ENCODE results near the gene KDM4C. TPM values are rescaled to one million over a fixed set of nuclear protein-coding genes. Genes with fewer than 3 reads are reported as not detected.
A peak's percentile ranks its signal among the peaks of the same experiment; 100 is the strongest.

The KDM4C gene
- total and polyA plus RNA-seq, 2 of the 13 experiments (the other 11 are each of a cell fraction or from before 2014, with no cell fraction given) = 19.4 to 23.6 TPM

DNA sequence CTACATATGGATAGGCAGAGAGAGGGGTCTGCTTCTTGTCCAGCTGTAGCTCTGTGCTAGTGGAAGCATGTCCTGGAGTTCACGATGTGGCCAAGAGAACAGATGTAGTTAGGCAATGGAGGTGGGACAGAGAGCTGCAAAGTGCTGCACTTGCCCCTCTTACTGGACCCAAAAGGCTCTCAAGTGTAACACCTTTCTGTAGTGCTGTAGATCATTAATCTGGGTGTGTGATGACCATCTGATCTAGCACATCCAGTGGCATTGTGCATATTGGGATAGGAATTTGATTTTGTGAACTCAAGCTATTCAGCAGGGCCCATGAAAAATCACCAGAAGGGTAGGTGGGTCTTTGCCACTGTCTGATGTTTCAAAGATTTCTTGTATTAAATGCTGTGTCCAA, 151.4 kb downstream of the KDM4C start:
- Histone ChIP-seq H3K27me3 (ENCODE audit: control insufficient read depth in 1 of 2, insufficient read depth in 2 of 2, low read length in 2 of 2) (no peaks in the 10 kb centered on the region), H3K4me2 (ENCODE audit: low read depth, low read length) (no peak overlapping the region), H3K4me3 (replicated peaks in 1 of 3; ENCODE audit: insufficient read depth in 1 of 3, low read depth in 2 of 3, low read length in 3 of 3) (no peak overlapping the region), H3K4me1 (ENCODE audit: insufficient read depth, low read length) (peaks cover 42% of the 10 kb centered on the region), H3K9me3 (ENCODE audit: low read length) (no peaks in the 10 kb centered on the region), H3K79me2 (ENCODE audit: insufficient read depth, low read length) (peaks cover 10% of the 10 kb centered on the region), H2AFZ (ENCODE audit: low read length) (no peak overlapping the region), H3K9ac (ENCODE audit: insufficient read depth, low read depth, low read length) (no peak overlapping the region), H3K27ac (ENCODE audit: extremely low read length, insufficient read depth, low read length) (no peak overlapping the region), H4K20me1 (ENCODE audit: insufficient read depth, low read length) (no peaks in the 10 kb centered on the region), H3K36me3 (replicated peaks in 1 of 2; ENCODE audit: control insufficient read depth in 1 of 2, insufficient read depth in 2 of 2, low read length in 2 of 2) (no peaks in the 10 kb centered on the region; a peak in 1 of 5 replicates)
- DNase-seq (ENCODE audit: low spot score) (no peak), ATAC-seq (peak; percentile 54), FAIRE-seq (no peak)
- in situ Hi-C loops (cut with HindIII; ENCODE audit: extremely low pct_ligation_motif_present, low pct_unique_long_range_greater_than_20kb) = loop anchor here (5.0 to 25.0 kb wide), 3 partner anchors 63 to 628 kb away; no protein-coding TSS in a partner anchor
- ChIA-PET CTCF (ENCODE audit: low intra/inter-chr PET ratio, low total read pairs) (no interaction called here), POLR2A (interaction anchor here (1.3 kb wide), 1 partner anchor 82 kb away, joined by 3 read pairs; no protein-coding TSS in a partner anchor)
- BruUV-seq (replicated peaks) = no TSS peak
- WGBS (ENCODE audit: low lambda C conversion rate) = 71% methylated on average over 1 of the region's 1 CpG
- intact Hi-C loops (cut with micrococcal nuclease; ENCODE audit: unreplicated experiment) = no loop called here
- TF ChIP-seq RFX3 (CRISPR knock-in tag; IDR thresholded peaks at IDR 0.05) (no peak), SUZ12 (IDR thresholded peaks at IDR 0.05; ENCODE audit: low read depth, low read length) (no peak), ZNF318 (CRISPR knock-in tag; IDR thresholded peaks at IDR 0.05) (no peak), THAP9 (CRISPR knock-in tag; IDR thresholded peaks at IDR 0.05; ENCODE audit: borderline replicate concordance) (no peak), ZNF367 (CRISPR knock-in tag; IDR thresholded peaks at IDR 0.05; ENCODE audit: borderline replicate concordance) (no peak), SMARCC2 (IDR thresholded peaks at IDR 0.05) (no peak), HNRNPH1 (optimal IDR thresholded peaks at IDR 0.05; ENCODE audit: low read depth, low read length) (no peak), MYNN (CRISPR knock-in tag; IDR thresholded peaks at IDR 0.05; ENCODE audit: low read depth) (no peak), ZNF737 (CRISPR knock-in tag; IDR thresholded peaks at IDR 0.05; ENCODE audit: borderline replicate concordance) (no peak), ZNF556 (CRISPR knock-in tag; IDR thresholded peaks at IDR 0.05; ENCODE audit: borderline replicate concordance) (no peak), SNAPC2 (CRISPR knock-in tag; IDR thresholded peaks at IDR 0.05) (no peak), MIER2 (CRISPR knock-in tag; IDR thresholded peaks at IDR 0.05) (no peak), JARID2 (CRISPR knock-in tag; IDR thresholded peaks at IDR 0.05; ENCODE audit: insufficient replicate concordance) (no peak), ATAD3A (CRISPR knock-in tag; IDR thresholded peaks at IDR 0.05) (no peak)
